ENCODE data around the gene C14orf39. TPM values are rescaled to one million over a fixed set of nuclear protein-coding genes. Genes with fewer than 3 reads are reported as not detected.
"Not testable (repeated sequence)": the region's sequence is repeated elsewhere in the genome, so short reads cannot be mapped to it uniquely, and the experiment has no call there.

The C14orf39 gene
- total RNA-seq, 6 experiments from 2014 or later = not detected

GRCh38 chr14:60485057-60485597, 736 bp downstream of the C14orf39 start:
- WGBS (ENCODE audit: insufficient coverage, low coverage, low lambda C conversion rate, missing lambda C conversion rate) = 6% methylated on average over 23 of the region's 25 CpGs
- no peak for ATAC-seq
- intact Hi-C loops (cut with DNase I) = no loop called here

DNA sequence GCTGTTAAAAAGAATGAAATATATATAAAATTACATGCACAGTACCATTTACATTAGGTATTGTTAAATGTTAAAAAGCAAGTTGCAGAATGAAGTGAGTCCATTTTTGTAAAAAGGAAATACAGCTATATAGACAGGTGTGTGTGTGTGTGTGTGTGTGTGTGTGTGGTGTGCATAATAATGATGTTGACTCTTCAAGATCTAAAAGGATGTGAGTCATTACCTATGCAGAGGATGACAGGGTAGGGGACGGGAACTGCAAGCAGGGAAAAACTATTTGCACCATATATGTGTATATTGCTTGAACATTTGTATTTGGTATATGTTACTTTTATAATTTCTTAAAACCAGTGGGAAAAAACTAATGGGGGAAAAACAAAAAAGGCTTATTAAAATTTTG, 3.1 kb downstream of the C14orf39 start:
- no peak overlapping the region for H3K4me3 ChIP-seq
- ATAC-seq = no peak
- H3K36me3 ChIP-seq = no peaks in the 10 kb centered on the region
- H3K27me3 ChIP-seq = peaks cover 0 to 12% of the 10 kb centered on the region in 2 donors
- no peaks in the 10 kb centered on the region for H3K9me3 ChIP-seq
- no peak for DNase-seq
- TF ChIP-seq POLR2A (IDR thresholded peaks at IDR 0.05) (no peak), CTCF (IDR thresholded peaks at IDR 0.05) (no peak)
- H3K27ac ChIP-seq = no peak overlapping the region
- 30% methylated on average over 1 of the region's 1 CpG for WGBS (ENCODE audit: insufficient coverage, low coverage, low lambda C conversion rate, missing lambda C conversion rate)
- no peaks in the 10 kb centered on the region for H3K4me1 ChIP-seq
- intact Hi-C loops (cut with DNase I) = no loop called here

More at GRCh38 chr14:60485057-60485597, 736 bp downstream of the C14orf39 start:
- H3K9me3 ChIP-seq = no peaks in the 10 kb centered on the region
- no peak for DNase-seq
- TF ChIP-seq POLR2A (IDR thresholded peaks at IDR 0.05) = no peak
- H3K36me3 ChIP-seq = no peaks in the 10 kb centered on the region
- H3K4me1 ChIP-seq = no peaks in the 10 kb centered on the region
- peaks cover 0 to 12% of the 10 kb centered on the region in 2 donors for H3K27me3 ChIP-seq
- H3K4me3 ChIP-seq = no peak overlapping the region
- no peak overlapping the region for H3K27ac ChIP-seq

DNA sequence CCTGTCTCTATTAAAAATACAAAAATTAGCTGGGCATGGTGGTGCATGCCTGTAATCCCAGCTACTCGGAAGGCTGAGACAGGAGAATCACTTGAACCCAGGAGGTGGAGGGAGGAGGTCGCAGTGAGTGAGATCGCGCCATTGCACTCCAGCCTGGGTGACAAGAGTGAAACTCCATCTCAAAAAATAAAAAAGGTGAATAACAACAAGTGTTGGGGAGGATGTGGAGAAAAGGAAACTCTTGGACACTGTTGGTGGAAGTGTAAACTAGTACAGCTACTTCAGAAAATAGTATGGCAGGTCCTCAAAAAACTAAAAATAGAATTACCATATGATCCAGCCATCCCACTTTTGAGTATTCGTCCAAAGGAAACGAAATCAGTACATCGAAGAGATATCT, 5.6 kb downstream of the C14orf39 start:
- ATAC-seq; H3K4me1 ChIP-seq; H3K9me3 ChIP-seq; intact Hi-C loops (cut with DNase I); H3K27ac ChIP-seq; DNase-seq; H3K36me3 ChIP-seq; H3K4me3 ChIP-seq: not testable (repeated sequence)
- peaks cover 0 to 14% of the 10 kb centered on the region in 2 donors for H3K27me3 ChIP-seq
- WGBS (ENCODE audit: insufficient coverage, low coverage, low lambda C conversion rate, missing lambda C conversion rate) = 80% methylated on average over 7 of the region's 7 CpGs

DNA sequence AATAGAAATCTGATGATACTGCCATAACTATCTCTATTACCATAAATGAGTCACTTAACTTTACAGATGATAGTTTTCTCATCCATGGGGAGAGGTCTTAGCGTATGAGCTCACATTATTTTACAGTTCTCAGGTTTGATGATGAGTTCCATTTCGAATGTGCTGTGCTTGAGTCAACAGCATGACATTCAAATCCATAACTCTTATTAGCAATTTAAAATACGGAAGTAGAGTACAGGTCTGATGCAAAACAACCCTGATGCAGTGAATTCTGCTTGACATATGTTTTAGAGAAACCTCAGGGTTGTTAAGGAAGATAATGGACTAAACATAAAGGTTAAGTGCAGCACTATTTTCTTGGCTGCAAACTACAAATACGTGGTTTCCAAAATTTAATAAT, 30.0 kb downstream of the C14orf39 start:
- DNase-seq (no peak), ATAC-seq (no peak)
- no peaks in the 10 kb centered on the region for H3K9me3 ChIP-seq
- 31% methylated on average over 4 of the region's 4 CpGs for WGBS (ENCODE audit: insufficient coverage, low coverage, low lambda C conversion rate, missing lambda C conversion rate)
- no peaks in the 10 kb centered on the region for H3K4me1 ChIP-seq
- H3K27me3 ChIP-seq = no peaks in the 10 kb centered on the region
- TF ChIP-seq CTCF (IDR thresholded peaks at IDR 0.05) (no peak), POLR2A (IDR thresholded peaks at IDR 0.05) (no peak)
- no peak overlapping the region for H3K4me3 ChIP-seq
- intact Hi-C loops (cut with DNase I) = no loop called here
- no peak overlapping the region for H3K27ac ChIP-seq
- H3K36me3 ChIP-seq = no peaks in the 10 kb centered on the region

DNA sequence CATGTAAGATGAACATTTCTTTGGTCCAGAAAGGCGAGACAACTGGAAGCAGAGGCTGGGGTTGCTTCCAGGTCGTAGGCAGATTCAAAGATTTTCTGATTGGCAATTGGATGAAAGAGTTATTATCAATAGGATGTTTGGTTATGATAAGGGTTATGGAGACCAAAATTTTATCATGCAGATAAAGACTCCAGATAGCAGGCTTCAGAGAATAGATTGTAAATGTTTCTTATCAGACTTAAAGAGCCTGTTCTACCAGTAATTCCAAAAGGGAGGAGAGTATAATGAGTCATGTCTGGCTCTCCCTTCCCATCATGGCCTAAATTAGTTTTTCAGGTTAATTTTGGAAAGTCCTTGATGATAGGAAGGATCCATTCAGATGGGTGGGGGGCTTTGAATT, 55.6 kb downstream of the C14orf39 start:
- no peak for TF ChIP-seq CTCF (IDR thresholded peaks at IDR 0.05)
- no peak for TF ChIP-seq POLR2A (IDR thresholded peaks at IDR 0.05)
- Histone ChIP-seq H3K4me3 (no peak overlapping the region), H3K27me3 (no peaks in the 10 kb centered on the region), H3K9me3 (no peaks in the 10 kb centered on the region), H3K36me3 (no peaks in the 10 kb centered on the region), H3K27ac (no peak overlapping the region), H3K4me1 (no peaks in the 10 kb centered on the region)
- DNase-seq (no peak), ATAC-seq (no peak)
- 24% methylated on average over 2 of the region's 2 CpGs for WGBS (ENCODE audit: insufficient coverage, low coverage, low lambda C conversion rate, missing lambda C conversion rate)
- intact Hi-C loops (cut with DNase I) = no loop called here

GRCh38 chr14:60420050-60420449, 65.8 kb downstream of the C14orf39 start:
- ATAC-seq = no peak
- TF ChIP-seq POLR2A (IDR thresholded peaks at IDR 0.05) = no peak
- TF ChIP-seq CTCF (IDR thresholded peaks at IDR 0.05) = no peak
- Histone ChIP-seq H3K36me3 (no peaks in the 10 kb centered on the region), H3K27me3 (no peaks in the 10 kb centered on the region), H3K4me3 (no peak overlapping the region), H3K4me1 (no peaks in the 10 kb centered on the region), H3K27ac (no peak overlapping the region), H3K9me3 (no peaks in the 10 kb centered on the region)
- DNase-seq = no peak
- WGBS (ENCODE audit: insufficient coverage, low coverage, low lambda C conversion rate, missing lambda C conversion rate) = 100% methylated on average over 3 of the region's 5 CpGs
- intact Hi-C loops (cut with DNase I) = no loop called here

GRCh38 chr14:60397550-60397949, 88.3 kb downstream of the C14orf39 start:
- H3K4me1 ChIP-seq; H3K9me3 ChIP-seq; DNase-seq; H3K27ac ChIP-seq; intact Hi-C loops (cut with DNase I); H3K4me3 ChIP-seq; H3K27me3 ChIP-seq; H3K36me3 ChIP-seq: not testable (repeated sequence)
- peak in 1 of 4 donors; percentile 56 for ATAC-seq
- 95% methylated on average over 22 of the region's 22 CpGs for WGBS (ENCODE audit: insufficient coverage, low coverage, low lambda C conversion rate, missing lambda C conversion rate)
